Measurements from ENCODE around the gene PLXDC2. TPM values are rescaled to one million over a fixed set of nuclear protein-coding genes. Genes with fewer than 3 reads are reported as not detected.

PLXDC2 gene
- polyA plus RNA-seq, 1 of the 3 experiments (the other 2 are of a cell fraction) = 2.5 TPM

GRCh38 chr10:20272608-20273007, 456.4 kb downstream of the PLXDC2 start:
- Histone ChIP-seq H3K27ac (ENCODE audit: low read depth in 2 of 2, low read length in 1 of 2) (no peak overlapping the region), H3K27me3 (ENCODE audit: insufficient read depth) (no peaks in the 10 kb centered on the region), H4K20me1 (ENCODE audit: insufficient read depth) (no peaks in the 10 kb centered on the region), H3K9ac (no peak overlapping the region), H3K79me2 (ENCODE audit: insufficient read depth) (no peaks in the 10 kb centered on the region), H3K4me3 (ENCODE audit: low read depth in 2 of 2, low read length in 1 of 2) (no peak overlapping the region), H3K9me2 (no peaks in the 10 kb centered on the region), H3K4me1 (ENCODE audit: control insufficient read depth in 1 of 2, insufficient read depth in 2 of 2, low read depth in 1 of 2, low read length in 1 of 2) (peaks cover 0 to 20% of the 10 kb centered on the region in 2 experiments; a peak in 2 of 4 replicates), H2AFZ (ENCODE audit: low read depth) (no peak overlapping the region), H3K36me3 (replicated peaks in 1 of 2; ENCODE audit: control insufficient read depth in 1 of 2, insufficient read depth in 2 of 2, low read length in 1 of 2) (no peaks in the 10 kb centered on the region), H3K4me2 (no peak overlapping the region), H3F3A (replicated peaks; ENCODE audit: insufficient read depth) (no peaks in the 10 kb centered on the region), H3K9me3 (no peaks in the 10 kb centered on the region)
- TF ChIP-seq RCOR1 (IDR thresholded peaks at IDR 0.05; ENCODE audit: low read length) = no peak
- TF ChIP-seq FOSL2 (IDR thresholded peaks at IDR 0.05; ENCODE audit: borderline replicate concordance, low read depth) = no peak
- no peak for TF ChIP-seq PBX3 (IDR thresholded peaks at IDR 0.05)
- no peak for TF ChIP-seq FOXJ3 (CRISPR knock-in tag; IDR thresholded peaks at IDR 0.05)
- TF ChIP-seq EZH2phosphoT487 (IDR thresholded peaks at IDR 0.05; ENCODE audit: borderline replicate concordance, low read depth) = no peak
- TF ChIP-seq MXI1 (IDR thresholded peaks at IDR 0.05; ENCODE audit: low read depth, low read length) = no peak
- TF ChIP-seq NRF1 (IDR thresholded peaks at IDR 0.05; ENCODE audit: low read depth, low read length) = no peak
- POLR2A ChIA-PET = no interaction called here
- no peak for DNase-seq
- CTCF ChIA-PET = interaction anchor here (0.7 kb wide), 1 partner anchor 17 kb away, joined by 3 read pairs; no protein-coding TSS in a partner anchor
- WGBS (ENCODE audit: low lambda C conversion rate) = 29% methylated on average over 2 of the region's 2 CpGs

GRCh38 chr10:20274571-20274970, 458.3 kb downstream of the PLXDC2 start:
- no peak for DNase-seq
- Histone ChIP-seq H3K4me2 (no peak overlapping the region), H3F3A (replicated peaks; ENCODE audit: insufficient read depth) (no peaks in the 10 kb centered on the region), H4K20me1 (ENCODE audit: insufficient read depth) (no peaks in the 10 kb centered on the region), H3K4me3 (ENCODE audit: low read depth in 2 of 2, low read length in 1 of 2) (no peak overlapping the region), H3K9me3 (no peaks in the 10 kb centered on the region), H2AFZ (ENCODE audit: low read depth) (no peak overlapping the region), H3K27ac (ENCODE audit: low read depth in 2 of 2, low read length in 1 of 2) (no peak overlapping the region), H3K79me2 (ENCODE audit: insufficient read depth) (no peaks in the 10 kb centered on the region), H3K9ac (no peak overlapping the region), H3K36me3 (replicated peaks in 1 of 2; ENCODE audit: control insufficient read depth in 1 of 2, insufficient read depth in 2 of 2, low read length in 1 of 2) (no peaks in the 10 kb centered on the region), H3K27me3 (ENCODE audit: insufficient read depth) (no peaks in the 10 kb centered on the region), H3K9me2 (no peaks in the 10 kb centered on the region), H3K4me1 (ENCODE audit: control insufficient read depth in 1 of 2, insufficient read depth in 2 of 2, low read depth in 1 of 2, low read length in 1 of 2) (peaks cover 0 to 15% of the 10 kb centered on the region in 2 experiments; a peak in 2 of 4 replicates)
- WGBS (ENCODE audit: low lambda C conversion rate) = 37% methylated on average over 3 of the region's 3 CpGs
- TF ChIP-seq RFX5 (IDR thresholded peaks at IDR 0.05; ENCODE audit: low read length) = 0 out of 2 replicates have a peak, but pooled peaks have one; percentile 45
- TF ChIP-seq, protein P1, sequence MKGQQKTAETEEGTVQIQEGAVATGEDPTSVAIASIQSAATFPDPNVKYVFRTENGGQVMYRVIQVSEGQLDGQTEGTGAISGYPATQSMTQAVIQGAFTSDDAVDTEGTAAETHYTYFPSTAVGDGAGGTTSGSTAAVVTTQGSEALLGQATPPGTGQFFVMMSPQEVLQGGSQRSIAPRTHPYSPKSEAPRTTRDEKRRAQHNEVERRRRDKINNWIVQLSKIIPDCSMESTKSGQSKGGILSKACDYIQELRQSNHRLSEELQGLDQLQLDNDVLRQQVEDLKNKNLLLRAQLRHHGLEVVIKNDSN (IDR thresholded peaks at IDR 0.05; ENCODE audit: borderline replicate concordance, low read depth) = no peak
- no peak for TF ChIP-seq SMC3 (IDR thresholded peaks at IDR 0.05; ENCODE audit: low read depth, low read length)
- ChIA-PET POLR2A (no interaction called here), CTCF (no interaction called here)

Data from SK-N-SH (cell line).